ENCODE measurements around the gene NF1.

DNA sequence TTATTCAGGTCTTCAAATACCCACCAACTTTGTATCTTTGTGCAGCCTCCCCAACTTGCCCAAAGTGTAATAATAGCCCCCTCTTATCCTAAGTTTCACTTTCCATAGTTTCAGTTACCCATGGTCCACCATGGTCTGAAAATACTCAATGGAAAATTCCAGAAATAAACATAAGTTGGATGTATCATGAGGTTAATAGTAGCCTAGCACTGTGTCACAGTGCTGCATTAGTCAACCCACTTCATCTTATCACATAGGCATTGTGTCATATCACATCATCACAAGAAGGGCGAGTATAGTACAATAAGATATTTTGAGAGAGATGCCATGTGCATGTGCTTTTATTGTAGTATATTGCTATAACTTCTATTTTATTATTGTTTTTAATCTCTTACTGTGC, 180.3 kb downstream of the NF1 start:
- TF ChIP-seq CTCF (IDR thresholded peaks at IDR 0.05) (no peak), POLR2AphosphoS5 (IDR thresholded peaks at IDR 0.05) (no peak), POLR2A (IDR thresholded peaks at IDR 0.05) (no peak)

Data from sigmoid colon (tissue), 4 donors.